Liver (tissue), 9 donors: ENCODE measurements around the gene CFAP206. TPM values are rescaled to one million over a fixed set of nuclear protein-coding genes. Genes with fewer than 3 reads are reported as not detected.

Experiments used
- DNase-seq: peaks from one replicate; pipeline ENCODE4 v3.0.0-alpha.2; 2017; ENCODE audit warnings: low spot score
- H3K27ac ChIP-seq, 2 donors: one replicate each; pipeline ENCODE4 v1.7.0; 2013; ENCODE audit warnings: inconsistent platforms in 2 of 2, low read length in 2 of 2, control low read depth in 1 of 2, low read depth in 1 of 2, mild to moderate bottlenecking in 1 of 2
- H3K27me3 ChIP-seq, 4 donors: one replicate each; pipeline versions ENCODE4 v1.6.1 to v1.7.0; 2013; ENCODE audit warnings: low read length in 3 of 4, inconsistent platforms in 1 of 4, mild to moderate bottlenecking in 1 of 4, moderate library complexity in 1 of 4; ENCODE audit not compliant: control insufficient read depth in 4 of 4, insufficient read depth in 4 of 4
- H3K36me3 ChIP-seq, 4 donors: one replicate each; pipeline versions ENCODE4 v1.6.1 to v1.7.0; 2013; ENCODE audit warnings: low read length in 3 of 4, mild to moderate bottlenecking in 3 of 4, low read depth in 1 of 4, moderate library complexity in 1 of 4; ENCODE audit not compliant: control insufficient read depth in 4 of 4, insufficient read depth in 3 of 4
- H3K4me1 ChIP-seq, 4 donors: one replicate each; pipeline versions ENCODE4 v1.6.1 to v1.7.0; 2013; ENCODE audit warnings: low read length in 3 of 4, mild to moderate bottlenecking in 3 of 4, moderate library complexity in 1 of 4; ENCODE audit not compliant: control insufficient read depth in 4 of 4, insufficient read depth in 4 of 4
- H3K4me3 ChIP-seq, 3 donors: one replicate each; pipeline versions ENCODE4 v1.6.1 to v1.7.0; 2013; ENCODE audit warnings: low read length in 3 of 3, control low read depth in 1 of 3, low read depth in 1 of 3, mild to moderate bottlenecking in 1 of 3
- H3K9ac ChIP-seq, 2 donors: one replicate each; pipeline ENCODE4 v1.7.0; 2013; ENCODE audit warnings: low read length in 2 of 2, mild to moderate bottlenecking in 2 of 2, moderate library complexity in 2 of 2, control low read depth in 1 of 2, low read depth in 1 of 2
- H3K9me3 ChIP-seq, 4 donors: one replicate each; pipeline versions ENCODE4 v1.6.1 to v1.7.0; 2013; ENCODE audit warnings: low read length in 3 of 4; ENCODE audit not compliant: control insufficient read depth in 4 of 4
- ATF3 ChIP-seq: IDR thresholded peaks from 2 replicates; pipeline ENCODE4 v1.6.1; 2016; ENCODE audit warnings: antibody characterized with exemption
- CTCF ChIP-seq: fragments of 150-350 bp; IDR thresholded peaks from 2 replicates; pipeline ENCODE4 v1.5.1; 2017; ENCODE audit warnings: improper control_type of control experiment, low read depth, low read length; ENCODE audit not compliant: missing input control
- EGR1 ChIP-seq, 2 donors: IDR thresholded peaks; 2 replicates each; pipeline ENCODE4 v1.6.1; 2016 to 2018; ENCODE audit warnings: antibody characterized with exemption in 2 of 2, low read depth in 2 of 2
- FOXA1 ChIP-seq: IDR thresholded peaks from 2 replicates; pipeline ENCODE4 v1.6.1; 2016; ENCODE audit warnings: antibody characterized with exemption
- FOXA2 ChIP-seq: IDR thresholded peaks from 2 replicates; pipeline ENCODE4 v1.6.1; 2016; ENCODE audit warnings: antibody characterized with exemption
- GABPA ChIP-seq, 2 donors: IDR thresholded peaks in 1 of 2; conservative IDR thresholded peaks in 1 of 2; 2 replicates each; pipeline ENCODE4 v1.6.1; 2016; ENCODE audit warnings: antibody characterized with exemption in 2 of 2, mild to moderate bottlenecking in 1 of 2, moderate library complexity in 1 of 2
- HNF4A ChIP-seq, 2 donors: conservative IDR thresholded peaks; 2 replicates each; pipeline ENCODE4 v1.6.1; 2016; ENCODE audit warnings: antibody characterized with exemption in 2 of 2, mild to moderate bottlenecking in 2 of 2
- HNF4G ChIP-seq: IDR thresholded peaks from 2 replicates; pipeline ENCODE4 v1.6.1; 2016; ENCODE audit warnings: antibody characterized with exemption
- JUND ChIP-seq, 2 donors: IDR thresholded peaks; 2 replicates each; pipeline ENCODE4 v1.6.1; 2016; ENCODE audit warnings: antibody characterized with exemption in 2 of 2
- MAX ChIP-seq: IDR thresholded peaks from 2 replicates; pipeline ENCODE4 v1.6.1; 2016; ENCODE audit warnings: antibody characterized with exemption
- NR2F2 ChIP-seq: IDR thresholded peaks from 2 replicates; pipeline ENCODE4 v1.6.1; 2016; ENCODE audit warnings: antibody characterized with exemption
- RAD21 ChIP-seq, 2 donors: IDR thresholded peaks; 2 replicates each; pipeline ENCODE4 v1.6.1; 2016; ENCODE audit warnings: antibody characterized with exemption in 2 of 2, mild to moderate bottlenecking in 2 of 2
- REST ChIP-seq: IDR thresholded peaks from 2 replicates; pipeline ENCODE4 v1.6.1; 2016; ENCODE audit warnings: antibody characterized with exemption, mild to moderate bottlenecking
- RXRA ChIP-seq, 2 donors: IDR thresholded peaks; 2 replicates each; pipeline ENCODE4 v1.6.1; 2017 to 2018; ENCODE audit warnings: antibody characterized with exemption in 2 of 2, mild to moderate bottlenecking in 1 of 2
- SP1 ChIP-seq: IDR thresholded peaks from 2 replicates; pipeline ENCODE4 v1.6.1; 2018; ENCODE audit warnings: antibody characterized with exemption, mild to moderate bottlenecking
- TAF1 ChIP-seq: conservative IDR thresholded peaks from 2 replicates; pipeline ENCODE4 v1.6.1; 2016; ENCODE audit warnings: antibody characterized with exemption, mild to moderate bottlenecking
- YY1 ChIP-seq: IDR thresholded peaks from 2 replicates; pipeline ENCODE4 v1.6.1; 2016; ENCODE audit warnings: antibody characterized with exemption, mild to moderate bottlenecking
- ZBTB33 ChIP-seq: IDR thresholded peaks from 2 replicates; pipeline ENCODE4 v1.6.1; 2016; ENCODE audit warnings: antibody characterized with exemption
- WGBS: extraction: QIAGEN DNeasy Blood & Tissue Kit; methylation state at CpG from one replicate; pipeline ENCODE4 v1.1.7; 2013; 5-methylcytosine and 5-hydroxymethylcytosine counted together
- polyA plus RNA-seq, 2 donors: library from polyadenylated mRNA; stranded (reverse) in 1 of 2; unstranded in 1 of 2; fragments of 200-250 nt in 1 of 2; fragments of >200 nt in 1 of 2; fragmentation: Nextera tagmentation in 1 of 2; extraction: Ambion mirVana in 1 of 2; gene quantifications; one replicate each; pipeline versions ENCODE4 v1.2.1 to v1.2.3, GENCODE V29; 2013 to 2015
- total RNA-seq, 2 donors: library from RNA; depleted of rRNA; stranded (reverse); fragments of >200 nt; gene quantifications; one replicate each; pipeline ENCODE4 v1.2.3, GENCODE V29; 2014
- donor health status: healthy.
- donor health status: healthy.
- donor health status: healthy.
- donor health status: healthy.
- donor health status: healthy.

The CFAP206 gene
- total and polyA plus RNA-seq, 4 donors = 0.08 to 0.42 (median 0.11) TPM; not detected in 1

- Histone ChIP-seq H3K4me1 (no peaks in the 10 kb centered on the region), H3K4me3 (no peak overlapping the region), H3K27me3 (no peaks in the 10 kb centered on the region), H3K27ac (no peak overlapping the region), H3K9me3 (no peaks in the 10 kb centered on the region), H3K9ac (no peak overlapping the region), H3K36me3 (no peaks in the 10 kb centered on the region)
- no peak for DNase-seq
- 93% methylated on average over 4 of the region's 4 CpGs for WGBS
- no peak for TF ChIP-seq REST
- TF ChIP-seq RAD21 (IDR thresholded peaks at IDR 0.05) = no peak
- no peak for TF ChIP-seq TAF1
- no peak for TF ChIP-seq SP1
- TF ChIP-seq YY1 = no peak
- no peak for TF ChIP-seq ZBTB33
- no peak for TF ChIP-seq FOXA2
- no peak for TF ChIP-seq GABPA (IDR thresholded peaks at IDR 0.05 in 1 of 2, conservative IDR thresholded peaks at IDR 0.05 in 1 of 2)
- TF ChIP-seq ATF3 = no peak
- no peak for TF ChIP-seq JUND (IDR thresholded peaks at IDR 0.05)
- no peak for TF ChIP-seq MAX
- TF ChIP-seq FOXA1 = no peak
- TF ChIP-seq RXRA (IDR thresholded peaks at IDR 0.05) = no peak
- no peak for TF ChIP-seq HNF4G
- no peak for TF ChIP-seq CTCF
- TF ChIP-seq NR2F2 = no peak
- TF ChIP-seq EGR1 (IDR thresholded peaks at IDR 0.05; ENCODE audit: low read depth in 2 of 2) = no peak
- TF ChIP-seq HNF4A (conservative IDR thresholded peaks at IDR 0.05) = no peak
Observed at GRCh38 chr6:87426789-87427188, 19.0 kb downstream of the CFAP206 start.
